Uterus (tissue), 2 donors: Measurements from ENCODE around the gene GRIN2C.

Experiments used
- POLR2A ChIP-seq, 2 donors: fragments of 450-650 bp; IDR thresholded peaks; one replicate each; pipeline ENCODE4 v1.6.1; 2016; ENCODE audit warnings: antibody characterized with exemption in 2 of 2, mild to moderate bottlenecking in 1 of 2, moderate library complexity in 1 of 2
- TF ChIP-seq, protein P1 (sequence below), 4 experiments: fragments of 200-600 bp in 2 of 4; fragments of 450-650 bp in 2 of 4; sonication (generic) in 2 of 4; IDR thresholded peaks; one replicate each; pipeline ENCODE4 v1.5.1; 2016 to 2019; ENCODE audit warnings: antibody characterized with exemption in 4 of 4, mild to moderate bottlenecking in 2 of 4, moderate library complexity in 1 of 4

DNA sequence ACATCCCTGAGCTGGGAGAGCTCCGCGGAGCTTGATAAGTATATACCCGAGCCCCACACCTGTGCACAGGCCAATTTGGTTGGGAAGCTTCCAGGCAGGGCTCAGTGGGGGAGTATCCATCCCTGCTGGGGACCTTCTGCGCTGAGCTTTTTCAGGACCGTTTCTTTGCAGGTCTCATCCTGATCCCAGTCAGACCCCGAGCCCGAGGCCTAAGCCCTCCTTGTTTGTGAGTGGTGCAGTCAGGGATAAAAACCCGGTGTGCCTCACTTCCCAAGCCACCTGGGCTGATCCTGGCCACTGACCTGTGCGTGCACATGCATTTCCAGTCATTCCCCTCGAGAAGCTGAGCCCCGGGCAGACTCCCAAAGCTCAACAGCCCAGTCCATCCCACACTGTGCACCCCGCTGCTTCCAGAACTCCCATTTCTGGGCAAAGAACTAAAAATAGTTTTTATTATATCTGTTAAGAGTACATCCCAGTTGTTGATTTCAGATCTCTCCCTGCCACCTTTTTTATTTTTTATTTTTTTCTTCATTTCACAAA, 56.2 kb downstream of the GRIN2C start:
- TF ChIP-seq, protein P1, sequence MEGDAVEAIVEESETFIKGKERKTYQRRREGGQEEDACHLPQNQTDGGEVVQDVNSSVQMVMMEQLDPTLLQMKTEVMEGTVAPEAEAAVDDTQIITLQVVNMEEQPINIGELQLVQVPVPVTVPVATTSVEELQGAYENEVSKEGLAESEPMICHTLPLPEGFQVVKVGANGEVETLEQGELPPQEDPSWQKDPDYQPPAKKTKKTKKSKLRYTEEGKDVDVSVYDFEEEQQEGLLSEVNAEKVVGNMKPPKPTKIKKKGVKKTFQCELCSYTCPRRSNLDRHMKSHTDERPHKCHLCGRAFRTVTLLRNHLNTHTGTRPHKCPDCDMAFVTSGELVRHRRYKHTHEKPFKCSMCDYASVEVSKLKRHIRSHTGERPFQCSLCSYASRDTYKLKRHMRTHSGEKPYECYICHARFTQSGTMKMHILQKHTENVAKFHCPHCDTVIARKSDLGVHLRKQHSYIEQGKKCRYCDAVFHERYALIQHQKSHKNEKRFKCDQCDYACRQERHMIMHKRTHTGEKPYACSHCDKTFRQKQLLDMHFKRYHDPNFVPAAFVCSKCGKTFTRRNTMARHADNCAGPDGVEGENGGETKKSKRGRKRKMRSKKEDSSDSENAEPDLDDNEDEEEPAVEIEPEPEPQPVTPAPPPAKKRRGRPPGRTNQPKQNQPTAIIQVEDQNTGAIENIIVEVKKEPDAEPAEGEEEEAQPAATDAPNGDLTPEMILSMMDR (IDR thresholded peaks at IDR 0.05), result no peak
- TF ChIP-seq POLR2A (IDR thresholded peaks at IDR 0.05), result no peak
